ENCODE results near the gene CYSTM1. TPM values are rescaled to one million over a fixed set of nuclear protein-coding genes. Genes with fewer than 3 reads are reported as not detected.
"Not testable (repeated sequence)": the region's sequence is repeated elsewhere in the genome, so short reads cannot be mapped to it uniquely, and the experiment has no call there.

The CYSTM1 gene
- total and polyA plus RNA-seq, 7 donors = 193 to 601 (median 297) TPM

- H3K9me3 ChIP-seq = no peaks in the 10 kb centered on the region
- DNase-seq (no peak), ATAC-seq (no peak)
- WGBS, 3 donors = 80 to 83% (median 80%) methylated on average over 7 of the region's 7 CpGs
- H3K36me3 ChIP-seq (ENCODE audit: insufficient read depth in 1 of 2, low read depth in 1 of 2) = no peaks in the 10 kb centered on the region
- peaks cover 1% of the 10 kb centered on the region for H3K4me1 ChIP-seq
- H3K27me3 ChIP-seq (ENCODE audit: insufficient read depth in 3 of 3, low read length in 2 of 3) = no peaks in the 10 kb centered on the region
- H3K27ac ChIP-seq = no peak overlapping the region
- TF ChIP-seq CTCF (IDR thresholded peaks at IDR 0.05) = no peak
- intact Hi-C loops (cut with DNase I) = no loop called here
- no peak overlapping the region for H3K4me3 ChIP-seq
Measured at GRCh38 chr5:140151144-140152021, 23.6 kb upstream of the CYSTM1 start.

GRCh38 chr5:140152022-140152999 is 22.7 kb upstream of the CYSTM1 start:
- H3K27ac ChIP-seq = no peak overlapping the region
- 70 to 79% (median 77%) methylated on average over 23 of the region's 23 CpGs for WGBS, 3 donors
- no peaks in the 10 kb centered on the region for H3K9me3 ChIP-seq
- TF ChIP-seq CTCF (IDR thresholded peaks at IDR 0.05) = no peak
- no peak for DNase-seq
- H3K4me3 ChIP-seq = no peak overlapping the region
- no peaks in the 10 kb centered on the region for H3K36me3 ChIP-seq (ENCODE audit: insufficient read depth in 1 of 2, low read depth in 1 of 2)
- peaks cover 3% of the 10 kb centered on the region for H3K4me1 ChIP-seq
- H3K27me3 ChIP-seq (ENCODE audit: insufficient read depth in 3 of 3, low read length in 2 of 3) = no peaks in the 10 kb centered on the region
- intact Hi-C loops (cut with DNase I) = no loop called here
- ATAC-seq = no peak

- no peaks in the 10 kb centered on the region for H3K36me3 ChIP-seq (ENCODE audit: insufficient read depth in 1 of 2, low read depth in 1 of 2)
- no peak for ATAC-seq
- no peak overlapping the region for H3K4me3 ChIP-seq
- 41 to 47% (median 46%) methylated on average over 7 of the region's 7 CpGs for WGBS, 3 donors
- TF ChIP-seq CTCF (IDR thresholded peaks at IDR 0.05) = no peak
- no peak overlapping the region for H3K27ac ChIP-seq
- no peaks in the 10 kb centered on the region for H3K9me3 ChIP-seq
- no peaks in the 10 kb centered on the region for H3K27me3 ChIP-seq (ENCODE audit: insufficient read depth in 3 of 3, low read length in 2 of 3)
- intact Hi-C loops (cut with DNase I) = no loop called here
- no peak for DNase-seq
- peaks cover 3% of the 10 kb centered on the region for H3K4me1 ChIP-seq
Measured at GRCh38 chr5:140153255-140153654, 21.7 kb upstream of the CYSTM1 start.

- no peak for TF ChIP-seq CTCF (IDR thresholded peaks at IDR 0.05)
- WGBS, 3 donors = 47 to 68% (median 51%) methylated on average over 8 of the region's 8 CpGs
- no peak overlapping the region for H3K4me3 ChIP-seq
- ATAC-seq (no peak), DNase-seq (no peak)
- no peaks in the 10 kb centered on the region for H3K36me3 ChIP-seq (ENCODE audit: insufficient read depth in 1 of 2, low read depth in 1 of 2)
- H3K4me1 ChIP-seq = peaks cover 3% of the 10 kb centered on the region
- H3K27ac ChIP-seq = no peak overlapping the region
- no peaks in the 10 kb centered on the region for H3K27me3 ChIP-seq (ENCODE audit: insufficient read depth in 3 of 3, low read length in 2 of 3)
- no peaks in the 10 kb centered on the region for H3K9me3 ChIP-seq
- intact Hi-C loops (cut with DNase I) = no loop called here
Measured at GRCh38 chr5:140153905-140154304, 21.1 kb upstream of the CYSTM1 start.

GRCh38 chr5:140154710-140155381 is 20.1 kb upstream of the CYSTM1 start:
- DNase-seq; ATAC-seq; H3K27me3 ChIP-seq (ENCODE audit: insufficient read depth in 3 of 3, low read length in 2 of 3); H3K36me3 ChIP-seq (ENCODE audit: insufficient read depth in 1 of 2, low read depth in 1 of 2); H3K27ac ChIP-seq; H3K9me3 ChIP-seq; H3K4me3 ChIP-seq; H3K4me1 ChIP-seq: not testable (repeated sequence)
- intact Hi-C loops (cut with DNase I) = loop anchor here in 1 of 2 donors (5.0 kb wide), 1 partner anchor 83 kb away; no protein-coding TSS in a partner anchor
- WGBS, 3 donors = 87 to 90% (median 88%) methylated on average over 21 of the region's 21 CpGs
